H9 (cell line): ENCODE measurements around the gene SREK1IP1. TPM values are rescaled to one million over a fixed set of nuclear protein-coding genes. Genes with fewer than 3 reads are reported as not detected.

ENCODE experiments used
- DNase-seq: peaks from one replicate; pipeline ENCODE4 v3.0.0-alpha.2; 2017
- H2AFZ ChIP-seq: one replicate; pipeline ENCODE4 v1.6.1; 2013; ENCODE audit warnings: mild to moderate bottlenecking, low read length, control low read depth, moderate library complexity
- H2AK5ac ChIP-seq: 2 replicates; pipeline ENCODE4 v1.6.1; 2013; ENCODE audit warnings: low read length, control low read depth, mixed read lengths; ENCODE audit not compliant: insufficient read length
- H2BK120ac ChIP-seq: one replicate; pipeline ENCODE4 v1.6.1; 2013; ENCODE audit warnings: low read depth, mild to moderate bottlenecking, low read length, control low read depth, inconsistent platforms; ENCODE audit not compliant: poor library complexity, severe bottlenecking
- H2BK12ac ChIP-seq: 2 replicates; pipeline ENCODE4 v1.6.1; 2013; ENCODE audit warnings: low read length, control low read depth, mixed read lengths, low read depth; ENCODE audit not compliant: insufficient read length
- H2BK15ac ChIP-seq: 2 replicates; pipeline ENCODE4 v1.6.1; 2013; ENCODE audit warnings: low read depth, low read length, control low read depth
- H2BK20ac ChIP-seq: one replicate; pipeline ENCODE4 v1.6.1; 2013; ENCODE audit warnings: low read depth, mild to moderate bottlenecking, low read length, control low read depth, inconsistent platforms; ENCODE audit not compliant: poor library complexity, severe bottlenecking
- H2BK5ac ChIP-seq: 2 replicates; pipeline ENCODE4 v1.6.1; 2013; ENCODE audit warnings: low read length, control low read depth, mixed read lengths; ENCODE audit not compliant: insufficient read length
- H3K14ac ChIP-seq: 2 replicates; pipeline ENCODE4 v1.6.1; 2013; ENCODE audit warnings: low read length, control low read depth; ENCODE audit not compliant: insufficient read depth
- H3K18ac ChIP-seq: 2 replicates; pipeline ENCODE4 v1.6.1; 2013; ENCODE audit warnings: low read depth, mild to moderate bottlenecking, mixed read lengths, low read length, control low read depth; ENCODE audit not compliant: insufficient read length
- H3K23ac ChIP-seq: 2 replicates; pipeline ENCODE4 v1.6.1; 2013; ENCODE audit warnings: low read length, control low read depth, mixed read lengths, low read depth; ENCODE audit not compliant: insufficient read length
- H3K23me2 ChIP-seq: 2 replicates; pipeline ENCODE4 v1.6.1; 2013; ENCODE audit warnings: low read depth, mild to moderate bottlenecking, mixed read lengths, low read length, control low read depth; ENCODE audit not compliant: insufficient read length, poor library complexity, severe bottlenecking
- H3K27ac ChIP-seq: 2 replicates; pipeline ENCODE4 v1.5.1; 2013; ENCODE audit warnings: low read length, control low read depth, mixed read lengths, low read depth; ENCODE audit not compliant: insufficient read length
- H3K27me3 ChIP-seq: 2 replicates; pipeline ENCODE4 v1.6.1; 2013; ENCODE audit warnings: low read length, control low read depth, inconsistent platforms; ENCODE audit not compliant: insufficient read depth
- H3K4ac ChIP-seq: 2 replicates; pipeline ENCODE4 v1.6.1; 2013; ENCODE audit warnings: low read depth, mild to moderate bottlenecking, control low read depth, inconsistent platforms, low read length, moderate library complexity
- H3K4me1 ChIP-seq: 2 replicates; pipeline ENCODE4 v1.6.1; 2013; ENCODE audit warnings: low read length, control low read depth, inconsistent platforms; ENCODE audit not compliant: insufficient read depth
- H3K4me2 ChIP-seq: 2 replicates; pipeline ENCODE4 v1.6.1; 2013; ENCODE audit warnings: low read length, control low read depth, mixed read lengths; ENCODE audit not compliant: insufficient read length, insufficient read depth
- H3K56ac ChIP-seq: 2 replicates; pipeline ENCODE4 v1.6.1; 2013; ENCODE audit warnings: low read depth, mild to moderate bottlenecking, mixed read lengths, low read length, control low read depth; ENCODE audit not compliant: insufficient read length
- H3K79me1 ChIP-seq: 2 replicates; pipeline ENCODE4 v1.6.1; 2013; ENCODE audit warnings: low read depth, mild to moderate bottlenecking, moderate library complexity, low read length, control low read depth, inconsistent platforms; ENCODE audit not compliant: insufficient read depth, poor library complexity, severe bottlenecking
- H3K79me2 ChIP-seq: 2 replicates; pipeline ENCODE4 v1.6.1; 2013; ENCODE audit warnings: low read length, control low read depth, inconsistent platforms; ENCODE audit not compliant: insufficient read depth
- H3K9ac ChIP-seq: 2 replicates; pipeline ENCODE4 v1.6.1; 2013; ENCODE audit warnings: low read length, control low read depth, mixed read lengths; ENCODE audit not compliant: insufficient read length; ENCODE audit errors: extremely low read depth
- H3K9me3 ChIP-seq: one replicate; pipeline ENCODE4 v1.6.1; 2013; ENCODE audit warnings: low read depth, low read length, inconsistent platforms; ENCODE audit not compliant: control insufficient read depth
- H3T11ph ChIP-seq: one replicate; pipeline ENCODE4 v1.6.1; 2013; ENCODE audit warnings: mild to moderate bottlenecking, low read length, control low read depth, inconsistent platforms
- H4K20me1 ChIP-seq: one replicate; pipeline ENCODE4 v1.6.1; 2013; ENCODE audit not compliant: control insufficient read depth, insufficient read length, insufficient read depth
- H4K5ac ChIP-seq: 2 replicates; pipeline ENCODE4 v1.6.1; 2013; ENCODE audit warnings: low read depth, mild to moderate bottlenecking, mixed read lengths, low read length, control low read depth; ENCODE audit not compliant: insufficient read length
- H4K8ac ChIP-seq: replicated peaks from 2 replicates; pipeline ENCODE4 v1.6.1; 2013; ENCODE audit warnings: low read length, control low read depth, mixed read lengths, low read depth; ENCODE audit not compliant: insufficient read length
- H4K91ac ChIP-seq: 2 replicates; pipeline ENCODE4 v1.6.1; 2013; ENCODE audit warnings: low read depth, mild to moderate bottlenecking, moderate library complexity, mixed read lengths, low read length, control low read depth; ENCODE audit not compliant: insufficient read length
- H3K27ac Mint-ChIP-seq, 3 experiments: 2 replicates in 2 of 3; 3 replicates in 1 of 3; pipeline ENCODE4 v1.8.0; 2020 to 2021; ENCODE audit warnings: mixed read lengths in 3 of 3, mild to moderate bottlenecking in 1 of 3, moderate library complexity in 1 of 3
- H3K27me3 Mint-ChIP-seq: 2 replicates; pipeline ENCODE4 v1.8.0; 2021; ENCODE audit warnings: low read depth, mild to moderate bottlenecking, moderate library complexity, mixed read lengths
- H3K36me3 Mint-ChIP-seq, 3 experiments: 2 replicates in 2 of 3; 3 replicates in 1 of 3; pipeline ENCODE4 v1.8.0; 2020 to 2021; ENCODE audit warnings: low read depth in 3 of 3, mixed read lengths in 3 of 3; ENCODE audit not compliant: insufficient read depth in 1 of 3
- H3K4me1 Mint-ChIP-seq, 2 experiments: 2 replicates each; pipeline ENCODE4 v1.8.0; 2020; ENCODE audit warnings: mixed read lengths in 2 of 2
- H3K4me3 Mint-ChIP-seq, 2 experiments: 2 replicates in 1 of 2; 3 replicates in 1 of 2; pipeline ENCODE4 v1.8.0; 2020 to 2021; ENCODE audit warnings: mild to moderate bottlenecking in 2 of 2, mixed read lengths in 2 of 2, moderate library complexity in 1 of 2
- H3K9me3 Mint-ChIP-seq, 2 experiments: 2 replicates in 1 of 2; 3 replicates in 1 of 2; pipeline ENCODE4 v1.8.0; 2020; ENCODE audit warnings: mild to moderate bottlenecking in 2 of 2, mixed read lengths in 2 of 2, moderate library complexity in 1 of 2
- CTCF ChIP-seq: fragments of 200-600 bp; sonication (generic); conservative IDR thresholded peaks from 3 replicates; pipeline ENCODE4 v1.8.0; 2021; ENCODE audit warnings: antibody characterized with exemption, mild to moderate bottlenecking
- WGBS: extraction: QIAGEN DNeasy Blood & Tissue Kit; methylation state at CpG from one replicate; pipeline ENCODE4 v1.1.7; 2013; ENCODE audit warnings: missing lambda C conversion rate, low lambda C conversion rate, mixed read lengths; ENCODE audit not compliant: insufficient read length; ENCODE audit errors: extremely low coverage; 5-methylcytosine and 5-hydroxymethylcytosine counted together
- total RNA-seq: library from RNA; stranded (reverse); gene quantifications from 2 replicates; pipeline ENCODE4 v1.2.1, GENCODE V29; 2021

Gene SREK1IP1
- total RNA-seq, 1 experiment from 2014 or later, result 28.6 TPM

- H3K36me3 Mint-ChIP-seq, result peaks cover 7 to 28% (median 25%) of the 10 kb centered on the region in 3 experiments; a peak in 5 of 7 replicates
- Histone ChIP-seq H3K4ac (no peak overlapping the region; the same call in 1 of the 2 replicates), H2BK12ac (no peak overlapping the region), H3K56ac (peak overlapping the region; percentile 18), H2BK5ac (no peak overlapping the region), H4K5ac (peak overlapping the region; percentile 34), H3K79me1 (peaks cover 10% of the 10 kb centered on the region), H2BK120ac (no peak overlapping the region), H3K9me3 (no peaks in the 10 kb centered on the region), H4K91ac (no peak overlapping the region), H3K27me3 (no peaks in the 10 kb centered on the region), H2AFZ (peak overlapping the region; percentile 59), H3K23ac (no peak overlapping the region), H2BK15ac (no peak overlapping the region), H3T11ph (no peak overlapping the region), H3K18ac (peak overlapping the region; percentile 37), H4K8ac (no peak overlapping the region), H3K79me2 (peaks cover 22% of the 10 kb centered on the region; the same call in 1 of the 2 replicates), H4K20me1 (no peaks in the 10 kb centered on the region), H3K4me1 (no peaks in the 10 kb centered on the region), H3K4me2 (peak overlapping the region; percentile 93), H3K23me2 (peaks cover 4% of the 10 kb centered on the region), H3K14ac (peak overlapping the region; percentile 86; the same call in 1 of the 2 replicates), H2BK20ac (no peak overlapping the region), H2AK5ac (no peak overlapping the region), H3K27ac (peak overlapping the region; percentile 62), H3K9ac (peak overlapping the region; percentile 94)
- no peaks in the 10 kb centered on the region for H3K27me3 Mint-ChIP-seq
- WGBS, result no CpG with 5 or more reads among the region's 10 CpGs
- H3K27ac Mint-ChIP-seq, result peak overlapping the region; percentile 100
- no peak for TF ChIP-seq CTCF
- H3K4me1 Mint-ChIP-seq, result peaks cover 22 to 27% of the 10 kb centered on the region in 2 experiments
- no peaks in the 10 kb centered on the region; a peak in 1 of 5 replicates for H3K9me3 Mint-ChIP-seq
- H3K4me3 Mint-ChIP-seq, result peak overlapping the region; percentile 100
- peak; percentile 26 for DNase-seq
Observed at GRCh38 chr5:64767959-64768357, 533 bp downstream of the SREK1IP1 start.
